Left lobe of liver (tissue), 2 donors: ENCODE data around the gene BEST2. TPM values are rescaled to one million over a fixed set of nuclear protein-coding genes. Genes with fewer than 3 reads are reported as not detected.
A peak's percentile ranks its signal among the peaks of the same experiment; 100 is the strongest.

Experiments
- ATAC-seq: fragments of 200-7000 bp; cut with Tn5 transposase; one replicate; pipeline ENCODE4 v1.9.1; 2020; ENCODE audit warnings: mild to moderate bottlenecking, moderate library complexity
- DNase-seq: peaks from one replicate; pipeline ENCODE4 v3.0.0-alpha.2; 2020; ENCODE audit warnings: low spot score
- total RNA-seq: library from RNA; stranded (reverse); gene quantifications from one replicate; pipeline ENCODE4 v1.2.1, GENCODE V29; 2021
- donor health status: DM: no; HTN: no; CAD: no; lungs with moderate emphysema.
- donor health status: DM: no; HTN: yes; CAD: no.

The BEST2 gene
- total RNA-seq, 1 donor from 2014 or later = not detected

- no peak for DNase-seq
- ATAC-seq = no peak
Measured at GRCh38 chr19:12785431-12786031, 33.9 kb downstream of the BEST2 start.

- ATAC-seq (no peak), DNase-seq (peak; percentile 73)
Measured at GRCh38 chr19:12786141-12786870, 34.7 kb downstream of the BEST2 start.

GRCh38 chr19:12786952-12787351, 35.4 kb downstream of the BEST2 start:
- no peak for ATAC-seq
- no peak for DNase-seq

- ATAC-seq (no peak), DNase-seq (no peak)
Measured at GRCh38 chr19:12787458-12787857, 35.9 kb downstream of the BEST2 start.

GRCh38 chr19:12788042-12788681, 36.6 kb downstream of the BEST2 start:
- DNase-seq = no peak
- ATAC-seq = no peak

- DNase-seq (peak; percentile 85), ATAC-seq (peak; percentile 1)
Measured at GRCh38 chr19:12788682-12789097, 37.1 kb downstream of the BEST2 start.

GRCh38 chr19:12789098-12789903, 37.7 kb downstream of the BEST2 start:
- DNase-seq = no peak
- ATAC-seq = peak; percentile 33

GRCh38 chr19:12789904-12790619, 38.5 kb downstream of the BEST2 start:
- ATAC-seq = peak; percentile 50
- DNase-seq = peak; percentile 97

GRCh38 chr19:12790628-12791344, 39.2 kb downstream of the BEST2 start:
- DNase-seq (no peak), ATAC-seq (no peak)

- ATAC-seq = peak; percentile 55
- DNase-seq = peak; percentile 99
Measured at GRCh38 chr19:12791345-12792050, 39.9 kb downstream of the BEST2 start, which contains the start of gene JUNB. TSS of gene JUNB (plus strand) at chr19:12791486. CDS start at chr19:12791772, 286 bp downstream.

GRCh38 chr19:12792051-12792852, 40.7 kb downstream of the BEST2 start:
- DNase-seq (peak; percentile 80), ATAC-seq (peak; percentile 0)

GRCh38 chr19:12792853-12793289, 41.3 kb downstream of the BEST2 start:
- DNase-seq (no peak), ATAC-seq (no peak)

- peak; percentile 98 for DNase-seq
- ATAC-seq = peak; percentile 49
Measured at GRCh38 chr19:12793290-12794195, 42.0 kb downstream of the BEST2 start.

GRCh38 chr19:12794196-12794941, 42.8 kb downstream of the BEST2 start:
- no peak for DNase-seq
- ATAC-seq = no peak

GRCh38 chr19:12794971-12795381, 43.4 kb downstream of the BEST2 start:
- no peak for DNase-seq
- ATAC-seq = no peak
